Progenitor cell of endocrine pancreas (in vitro differentiated cells): ENCODE results near the gene DIS3L2. TPM values are rescaled to one million over a fixed set of nuclear protein-coding genes. Genes with fewer than 3 reads are reported as not detected.

ENCODE experiments used
- DNase-seq: peaks from one replicate; pipeline ENCODE4 v3.0.0; 2021; ENCODE audit warnings: low spot score; ENCODE audit not compliant: unreplicated experiment
- H3K27ac Mint-ChIP-seq: 2 replicates; pipeline ENCODE4 v1.8.0; 2021; ENCODE audit warnings: mild to moderate bottlenecking, moderate library complexity, mixed read lengths
- H3K27me3 Mint-ChIP-seq: 2 replicates; pipeline ENCODE4 v1.8.0; 2021; ENCODE audit warnings: mixed read lengths
- H3K36me3 Mint-ChIP-seq: 2 replicates; pipeline ENCODE4 v1.8.0; 2022; ENCODE audit warnings: mixed read lengths; ENCODE audit not compliant: insufficient read depth
- H3K4me1 Mint-ChIP-seq: 2 replicates; pipeline ENCODE4 v1.8.0; 2021; ENCODE audit warnings: low read depth, mixed read lengths
- H3K4me3 Mint-ChIP-seq: 2 replicates; pipeline ENCODE4 v1.8.0; 2021; ENCODE audit warnings: low read depth, mild to moderate bottlenecking, moderate library complexity, mixed read lengths
- H3K9me3 Mint-ChIP-seq: 2 replicates; pipeline ENCODE4 v1.8.0; 2021; ENCODE audit warnings: low read depth, mixed read lengths
- total RNA-seq: library from RNA; stranded (reverse); gene quantifications from 2 replicates; pipeline ENCODE4 v1.2.1, GENCODE V29; 2021
- TF ChIP-seq, protein P1 (sequence below): fragments of 200-600 bp; sonication (generic); IDR thresholded peaks from one replicate; pipeline ENCODE4 v1.5.0; 2021; ENCODE audit warnings: antibody characterized with exemption, mild to moderate bottlenecking; ENCODE audit not compliant: unreplicated experiment

DIS3L2 gene
- total RNA-seq, 1 donor from 2014 or later: 59.3 TPM

- no peak for DNase-seq
- no peaks in the 10 kb centered on the region for H3K9me3 Mint-ChIP-seq
- TF ChIP-seq, protein P1, sequence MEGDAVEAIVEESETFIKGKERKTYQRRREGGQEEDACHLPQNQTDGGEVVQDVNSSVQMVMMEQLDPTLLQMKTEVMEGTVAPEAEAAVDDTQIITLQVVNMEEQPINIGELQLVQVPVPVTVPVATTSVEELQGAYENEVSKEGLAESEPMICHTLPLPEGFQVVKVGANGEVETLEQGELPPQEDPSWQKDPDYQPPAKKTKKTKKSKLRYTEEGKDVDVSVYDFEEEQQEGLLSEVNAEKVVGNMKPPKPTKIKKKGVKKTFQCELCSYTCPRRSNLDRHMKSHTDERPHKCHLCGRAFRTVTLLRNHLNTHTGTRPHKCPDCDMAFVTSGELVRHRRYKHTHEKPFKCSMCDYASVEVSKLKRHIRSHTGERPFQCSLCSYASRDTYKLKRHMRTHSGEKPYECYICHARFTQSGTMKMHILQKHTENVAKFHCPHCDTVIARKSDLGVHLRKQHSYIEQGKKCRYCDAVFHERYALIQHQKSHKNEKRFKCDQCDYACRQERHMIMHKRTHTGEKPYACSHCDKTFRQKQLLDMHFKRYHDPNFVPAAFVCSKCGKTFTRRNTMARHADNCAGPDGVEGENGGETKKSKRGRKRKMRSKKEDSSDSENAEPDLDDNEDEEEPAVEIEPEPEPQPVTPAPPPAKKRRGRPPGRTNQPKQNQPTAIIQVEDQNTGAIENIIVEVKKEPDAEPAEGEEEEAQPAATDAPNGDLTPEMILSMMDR: no peak
- H3K4me3 Mint-ChIP-seq: no peak overlapping the region
- H3K4me1 Mint-ChIP-seq: no peaks in the 10 kb centered on the region
- H3K27me3 Mint-ChIP-seq: no peaks in the 10 kb centered on the region
- no peak overlapping the region for H3K27ac Mint-ChIP-seq
- H3K36me3 Mint-ChIP-seq: peaks cover 3% of the 10 kb centered on the region
These were observed 378.8 kb downstream of the DIS3L2 start for GRCh38 chr2:232340171-232340935.

DNA sequence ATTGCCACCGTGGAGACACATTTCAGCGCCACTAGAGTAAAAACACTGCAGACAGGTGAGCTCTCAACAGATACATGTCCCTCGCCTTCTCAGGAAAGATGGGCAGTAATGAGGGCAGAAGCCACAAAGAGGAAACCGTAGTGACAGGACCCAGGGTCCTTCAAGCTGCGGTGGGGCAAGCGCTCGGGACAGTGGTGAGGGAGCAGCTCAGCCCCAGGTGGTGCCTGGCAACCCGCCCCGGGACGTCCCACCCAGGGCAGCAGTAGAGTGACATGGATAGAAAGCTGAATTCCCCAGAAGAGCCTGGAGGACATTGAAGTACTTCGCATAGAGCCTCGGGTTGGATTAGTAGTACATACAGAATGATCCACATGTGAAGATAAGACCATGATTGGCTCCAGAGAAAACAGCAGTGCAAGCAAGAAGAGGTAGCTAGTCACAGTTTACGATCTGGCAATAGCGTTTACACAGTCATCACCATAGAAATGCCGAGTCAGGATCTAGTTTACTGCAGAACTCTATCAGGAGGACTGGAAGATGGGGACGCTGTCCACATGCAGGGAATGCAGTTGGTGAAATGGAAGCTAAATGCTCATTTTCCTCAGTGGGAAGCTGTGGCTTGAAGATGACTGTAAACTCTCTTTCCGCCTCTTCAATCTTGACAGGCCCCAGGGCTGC, 379.7 kb downstream of the DIS3L2 start:
- no peaks in the 10 kb centered on the region for H3K4me1 Mint-ChIP-seq
- H3K27ac Mint-ChIP-seq: no peak overlapping the region
- no peaks in the 10 kb centered on the region for H3K27me3 Mint-ChIP-seq
- no peak for DNase-seq
- TF ChIP-seq, protein P1: no peak
- no peak overlapping the region for H3K4me3 Mint-ChIP-seq
- no peaks in the 10 kb centered on the region for H3K9me3 Mint-ChIP-seq
- peaks cover 3% of the 10 kb centered on the region for H3K36me3 Mint-ChIP-seq

GRCh38 chr2:232341739-232342126, 380.2 kb downstream of the DIS3L2 start:
- H3K36me3 Mint-ChIP-seq: peaks cover 3% of the 10 kb centered on the region
- no peak for DNase-seq
- no peak overlapping the region for H3K27ac Mint-ChIP-seq
- no peak overlapping the region for H3K4me3 Mint-ChIP-seq
- no peaks in the 10 kb centered on the region for H3K4me1 Mint-ChIP-seq
- H3K27me3 Mint-ChIP-seq: peaks cover under 1% of the 10 kb centered on the region
- TF ChIP-seq, protein P1: no peak
- no peaks in the 10 kb centered on the region for H3K9me3 Mint-ChIP-seq

DNA sequence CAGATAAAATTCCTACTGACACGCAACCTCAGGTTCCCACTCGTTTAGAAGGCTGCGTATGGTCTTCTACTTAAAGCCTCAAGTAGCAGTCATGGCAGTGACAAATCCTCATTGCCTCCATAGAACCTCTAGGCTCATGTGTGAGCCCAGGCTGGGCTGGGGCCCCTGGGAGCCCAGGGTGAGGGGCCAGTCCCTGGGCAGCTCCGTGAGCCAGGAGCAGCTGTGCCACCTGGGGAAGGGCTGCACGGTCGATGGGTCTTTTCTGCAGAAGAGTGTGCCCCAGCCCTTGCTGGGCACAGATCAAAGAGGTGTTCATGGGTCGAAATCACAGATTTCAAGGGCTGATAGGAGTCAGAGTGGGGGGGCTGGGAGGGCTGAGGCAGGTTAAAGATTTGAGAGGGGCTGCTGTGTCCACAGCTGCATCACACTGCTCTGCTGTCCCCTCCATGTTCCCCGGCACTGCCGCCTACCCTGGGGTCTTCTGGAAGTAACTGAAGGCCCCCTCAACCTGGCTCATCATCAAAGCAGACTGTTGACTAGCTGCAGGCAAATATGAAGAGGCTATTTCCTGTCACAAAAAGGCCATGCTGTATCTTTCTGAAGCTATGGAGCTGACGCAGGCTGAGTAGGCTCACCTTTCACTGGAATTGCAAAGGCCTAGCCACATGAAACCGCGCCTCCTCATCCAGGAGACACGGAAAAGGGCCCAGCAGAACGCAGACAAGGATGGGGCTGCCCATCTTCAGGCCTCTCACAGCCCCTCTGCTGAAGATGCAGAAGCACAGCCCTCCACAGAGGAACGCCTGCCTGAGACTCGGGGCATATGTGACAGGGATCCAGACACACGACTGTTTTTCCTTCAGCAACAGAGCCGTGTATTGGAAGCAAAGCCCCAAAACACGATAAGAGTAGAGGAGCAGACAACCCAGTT, 381.4 kb downstream of the DIS3L2 start:
- H3K4me1 Mint-ChIP-seq: no peaks in the 10 kb centered on the region
- peaks cover 3% of the 10 kb centered on the region for H3K36me3 Mint-ChIP-seq
- TF ChIP-seq, protein P1: no peak
- peaks cover 7% of the 10 kb centered on the region for H3K27me3 Mint-ChIP-seq
- H3K9me3 Mint-ChIP-seq: no peaks in the 10 kb centered on the region
- DNase-seq: no peak
- H3K27ac Mint-ChIP-seq: no peak overlapping the region
- no peak overlapping the region for H3K4me3 Mint-ChIP-seq

GRCh38 chr2:232343821-232344220, 382.3 kb downstream of the DIS3L2 start:
- H3K9me3 Mint-ChIP-seq: no peaks in the 10 kb centered on the region
- no peak overlapping the region for H3K27ac Mint-ChIP-seq
- DNase-seq: no peak
- H3K4me3 Mint-ChIP-seq: no peak overlapping the region
- H3K4me1 Mint-ChIP-seq: no peaks in the 10 kb centered on the region
- TF ChIP-seq, protein P1: no peak
- peaks cover 3% of the 10 kb centered on the region for H3K36me3 Mint-ChIP-seq
- H3K27me3 Mint-ChIP-seq: peaks cover 11% of the 10 kb centered on the region
